SU-DHL-6 (cell line): ENCODE measurements around the gene RAB43.

Source experiments
- H2AFZ ChIP-seq: fragments of 200-600 bp; sonication (generic); 2 replicates; pipeline ENCODE4 v1.6.1; 2014; ENCODE audit warnings: low read depth, mild to moderate bottlenecking, moderate library complexity, mixed read lengths, antibody characterized with exemption, low read length; ENCODE audit not compliant: severe bottlenecking
- H3F3A ChIP-seq: fragments of 200-600 bp; shearing (Covaris generic); 2 replicates; pipeline ENCODE4 v1.6.0; 2016; ENCODE audit warnings: antibody characterized with exemption, mild to moderate bottlenecking; ENCODE audit not compliant: insufficient read depth
- H3K27ac ChIP-seq: fragments of 200-600 bp; sonication (generic); 2 replicates; pipeline ENCODE4 v1.5.1; 2016; ENCODE audit warnings: low read depth, mild to moderate bottlenecking, low read length, moderate library complexity, mixed read lengths
- H3K27me3 ChIP-seq: fragments of 200-600 bp; sonication (generic), shearing (Covaris generic); 2 replicates; pipeline ENCODE4 v1.6.0; 2014; ENCODE audit warnings: mild to moderate bottlenecking, low read length
- H3K36me3 ChIP-seq: fragments of 200-600 bp; sonication (generic); 2 replicates; pipeline ENCODE4 v1.6.1; 2014; ENCODE audit warnings: mild to moderate bottlenecking, low read length, mixed read lengths
- H3K4me2 ChIP-seq: fragments of 300-600, 200-600 bp; shearing (Covaris generic), sonication (generic); 2 replicates; pipeline ENCODE4 v1.6.0; 2014; ENCODE audit warnings: low read length, low read depth, mild to moderate bottlenecking; ENCODE audit not compliant: poor library complexity, severe bottlenecking
- H3K4me3 ChIP-seq: fragments of 200-600 bp; sonication (generic); 2 replicates; pipeline ENCODE4 v1.5.1; 2014; ENCODE audit warnings: antibody characterized with exemption, low read length, mild to moderate bottlenecking, mixed read lengths; ENCODE audit not compliant: insufficient read depth, poor library complexity, severe bottlenecking
- H3K79me2 ChIP-seq: fragments of 200-600 bp; sonication (generic); 2 replicates; pipeline ENCODE4 v1.6.1; 2014; ENCODE audit warnings: mild to moderate bottlenecking, low read length, moderate library complexity; ENCODE audit not compliant: insufficient read depth
- H3K9ac ChIP-seq: fragments of 200-600 bp; sonication (generic); 2 replicates; pipeline ENCODE4 v1.7.0; 2014; ENCODE audit warnings: mild to moderate bottlenecking, low read length
- H3K9me2 ChIP-seq: fragments of 200-600 bp; sonication (generic); replicated peaks from 2 replicates; pipeline ENCODE4 v1.6.1; 2014; ENCODE audit warnings: low read length; ENCODE audit not compliant: insufficient read depth
- H3K9me3 ChIP-seq: fragments of 200-600 bp; sonication (generic); 2 replicates; pipeline ENCODE4 v1.6.1; 2014; ENCODE audit warnings: low read length, mixed read lengths; ENCODE audit not compliant: insufficient read depth
- H4K20me1 ChIP-seq: fragments of 200-600 bp; sonication (generic); 2 replicates; pipeline ENCODE4 v1.6.1; 2014; ENCODE audit warnings: low read depth, mild to moderate bottlenecking, antibody characterized with exemption, low read length, moderate library complexity, mixed read lengths
- EZH2phosphoT487 ChIP-seq: fragments of 200-600 bp; sonication (generic), shearing (Covaris generic); conservative IDR thresholded peaks from 2 replicates; pipeline ENCODE4 v1.6.1; 2018; ENCODE audit warnings: mild to moderate bottlenecking, antibody characterized with exemption, low read length, moderate library complexity, mixed read lengths
- TF ChIP-seq, protein P1 (sequence below): fragments of 200-600 bp; sonication (generic); IDR thresholded peaks from one replicate; pipeline ENCODE4 v1.5.1; 2017; ENCODE audit warnings: antibody characterized with exemption, mild to moderate bottlenecking, low read length, moderate library complexity; ENCODE audit not compliant: insufficient read depth, poor library complexity, severe bottlenecking

RAB43 gene

DNA sequence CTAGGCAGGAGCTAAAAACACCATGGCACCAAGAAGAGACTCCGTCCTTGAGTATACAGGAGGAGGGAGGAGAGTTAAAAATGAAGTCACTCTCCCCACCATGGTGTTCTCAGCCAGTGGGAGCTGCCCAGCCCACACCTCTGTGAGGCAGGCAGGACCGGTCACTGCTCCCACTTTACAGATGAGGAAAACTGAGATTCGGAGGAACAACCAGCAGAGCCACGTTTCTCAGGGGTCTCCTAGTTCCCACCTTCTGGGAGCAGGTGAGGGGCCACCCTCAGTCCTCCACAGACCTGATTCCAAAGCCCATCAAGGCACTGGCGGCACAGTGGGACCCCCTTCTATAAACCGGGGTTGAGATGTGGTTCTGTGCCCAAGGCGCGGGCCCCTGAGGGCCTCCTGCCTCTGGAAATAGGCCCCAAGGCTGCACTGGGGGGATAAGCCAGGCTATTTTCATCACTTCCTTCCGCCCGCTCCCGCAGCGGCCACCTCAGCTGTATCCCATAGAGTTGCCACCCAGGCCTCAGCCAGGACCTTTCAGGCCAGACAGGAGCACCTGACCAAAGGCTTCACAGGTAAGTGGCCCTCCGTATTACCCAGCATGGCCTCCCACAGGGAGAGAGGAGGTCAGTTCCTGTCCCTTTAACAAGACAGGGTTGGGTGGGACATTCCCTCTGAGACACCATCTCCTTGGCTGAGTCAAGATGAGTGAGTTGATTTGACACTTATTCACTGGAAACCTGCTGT lies 61.2 kb downstream of the RAB43 start, which contains the start of gene GP9:
GP9 (plus strand) TSS at position 504 of the 747 bp plus-strand sequence. CDS start 961 bp downstream, outside the sequence.
- Histone ChIP-seq H4K20me1 (no peaks in the 10 kb centered on the region), H3K36me3 (no peaks in the 10 kb centered on the region), H3F3A (no peaks in the 10 kb centered on the region), H3K79me2 (no peaks in the 10 kb centered on the region), H3K9me2 (no peaks in the 10 kb centered on the region), H3K4me3 (no peak within 1 kb of the TSS), H3K27ac (no peak within 1 kb of the TSS), H2AFZ (no peak within 1 kb of the TSS), H3K9me3 (no peaks in the 10 kb centered on the region), H3K27me3 (no peaks in the 10 kb centered on the region), H3K4me2 (no peak within 1 kb of the TSS), H3K9ac (no peak within 1 kb of the TSS)
- TF ChIP-seq, protein P1, sequence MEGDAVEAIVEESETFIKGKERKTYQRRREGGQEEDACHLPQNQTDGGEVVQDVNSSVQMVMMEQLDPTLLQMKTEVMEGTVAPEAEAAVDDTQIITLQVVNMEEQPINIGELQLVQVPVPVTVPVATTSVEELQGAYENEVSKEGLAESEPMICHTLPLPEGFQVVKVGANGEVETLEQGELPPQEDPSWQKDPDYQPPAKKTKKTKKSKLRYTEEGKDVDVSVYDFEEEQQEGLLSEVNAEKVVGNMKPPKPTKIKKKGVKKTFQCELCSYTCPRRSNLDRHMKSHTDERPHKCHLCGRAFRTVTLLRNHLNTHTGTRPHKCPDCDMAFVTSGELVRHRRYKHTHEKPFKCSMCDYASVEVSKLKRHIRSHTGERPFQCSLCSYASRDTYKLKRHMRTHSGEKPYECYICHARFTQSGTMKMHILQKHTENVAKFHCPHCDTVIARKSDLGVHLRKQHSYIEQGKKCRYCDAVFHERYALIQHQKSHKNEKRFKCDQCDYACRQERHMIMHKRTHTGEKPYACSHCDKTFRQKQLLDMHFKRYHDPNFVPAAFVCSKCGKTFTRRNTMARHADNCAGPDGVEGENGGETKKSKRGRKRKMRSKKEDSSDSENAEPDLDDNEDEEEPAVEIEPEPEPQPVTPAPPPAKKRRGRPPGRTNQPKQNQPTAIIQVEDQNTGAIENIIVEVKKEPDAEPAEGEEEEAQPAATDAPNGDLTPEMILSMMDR: no peak
- no peak for TF ChIP-seq EZH2phosphoT487

DNA sequence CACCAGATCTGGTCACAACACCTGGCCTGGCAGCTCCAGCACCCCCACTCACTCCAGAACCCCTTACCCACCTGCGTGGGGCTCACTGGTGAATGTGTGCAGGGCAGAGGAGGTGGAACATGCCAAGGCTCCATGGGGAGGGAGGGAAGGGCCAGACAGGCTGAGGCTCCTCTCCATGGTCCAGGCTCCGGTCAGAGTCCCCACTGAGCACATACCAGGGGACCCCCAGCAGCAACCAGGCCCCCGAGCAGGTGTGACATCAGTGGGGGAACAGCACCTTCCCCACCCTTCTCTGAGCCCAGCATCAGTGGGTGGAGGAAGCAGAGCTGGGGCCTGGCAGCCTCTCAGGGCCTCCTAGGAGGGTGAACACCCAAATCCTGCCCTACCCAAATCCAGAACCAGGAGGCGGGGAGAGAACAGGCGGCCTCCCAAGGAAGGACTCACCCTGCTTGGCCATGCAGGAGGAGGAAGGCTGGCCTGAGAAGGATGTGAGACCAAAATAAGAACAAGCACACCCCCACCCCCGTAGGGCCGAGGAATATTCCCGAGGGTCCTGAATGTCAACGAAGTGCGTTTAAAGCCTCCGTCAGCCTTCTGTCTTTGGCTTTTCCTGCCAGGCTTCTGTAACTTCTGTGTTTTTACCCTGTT lies 62.2 kb downstream of the RAB43 start:
- no peaks in the 10 kb centered on the region for H3K27me3 ChIP-seq
- H3K4me3 ChIP-seq: no peak overlapping the region
- H3K9ac ChIP-seq: no peak overlapping the region
- H3K27ac ChIP-seq: no peak overlapping the region
- H3K4me2 ChIP-seq: no peak overlapping the region
- H4K20me1 ChIP-seq: no peaks in the 10 kb centered on the region
- no peaks in the 10 kb centered on the region for H3F3A ChIP-seq
- no peaks in the 10 kb centered on the region for H3K9me2 ChIP-seq
- H3K9me3 ChIP-seq: no peaks in the 10 kb centered on the region
- H3K36me3 ChIP-seq: no peaks in the 10 kb centered on the region
- H2AFZ ChIP-seq: no peak overlapping the region
- TF ChIP-seq, protein P1: no peak
- TF ChIP-seq EZH2phosphoT487: no peak
- no peaks in the 10 kb centered on the region for H3K79me2 ChIP-seq

DNA sequence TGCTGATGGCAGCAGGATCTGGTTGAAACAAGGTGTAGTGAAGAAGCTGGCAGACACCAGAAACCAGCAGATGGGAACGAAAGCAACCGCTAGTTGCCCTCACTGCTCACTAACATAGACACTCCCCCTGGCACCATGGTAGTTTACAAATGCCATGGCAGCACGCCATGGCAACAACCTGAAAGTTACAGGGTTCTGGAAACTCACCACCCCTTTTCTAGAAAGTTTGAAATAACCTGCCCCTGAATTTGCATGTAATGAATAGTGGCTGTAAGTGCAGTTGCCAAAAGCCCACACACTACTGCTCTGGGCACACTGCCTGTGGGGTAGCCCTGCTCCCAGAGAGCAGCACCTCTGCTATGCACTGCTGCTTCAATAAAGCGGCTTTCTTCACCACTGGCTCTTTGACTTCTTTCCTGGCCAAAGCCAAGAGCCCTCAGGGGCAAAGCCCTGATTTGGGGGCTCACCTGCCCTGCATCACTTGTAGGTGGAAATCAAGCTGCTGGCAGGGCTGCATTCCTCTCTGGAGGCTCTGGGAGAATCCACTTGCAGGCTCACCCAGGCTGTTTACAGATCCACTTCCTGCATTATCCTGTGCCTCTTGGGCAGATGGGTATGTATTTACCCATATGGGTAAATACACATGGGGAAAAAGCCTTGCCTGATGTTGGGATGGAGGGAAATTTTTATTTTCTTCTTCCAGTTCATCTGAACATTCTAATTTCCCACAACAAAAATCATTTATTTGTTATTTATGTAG lies 63.0 kb downstream of the RAB43 start:
- Histone ChIP-seq H3F3A (no peaks in the 10 kb centered on the region), H4K20me1 (no peaks in the 10 kb centered on the region), H3K9ac (no peak overlapping the region), H3K36me3 (no peaks in the 10 kb centered on the region), H3K27ac (no peak overlapping the region), H2AFZ (no peak overlapping the region), H3K9me2 (no peaks in the 10 kb centered on the region), H3K4me2 (no peak overlapping the region), H3K79me2 (no peaks in the 10 kb centered on the region), H3K9me3 (no peaks in the 10 kb centered on the region), H3K4me3 (no peak overlapping the region), H3K27me3 (no peaks in the 10 kb centered on the region)
- TF ChIP-seq, protein P1: no peak
- no peak for TF ChIP-seq EZH2phosphoT487
